Measurements from ENCODE around the gene TMEM135.
A peak's percentile ranks its signal among the peaks of the same experiment; 100 is the strongest.

TMEM135 gene

DNA sequence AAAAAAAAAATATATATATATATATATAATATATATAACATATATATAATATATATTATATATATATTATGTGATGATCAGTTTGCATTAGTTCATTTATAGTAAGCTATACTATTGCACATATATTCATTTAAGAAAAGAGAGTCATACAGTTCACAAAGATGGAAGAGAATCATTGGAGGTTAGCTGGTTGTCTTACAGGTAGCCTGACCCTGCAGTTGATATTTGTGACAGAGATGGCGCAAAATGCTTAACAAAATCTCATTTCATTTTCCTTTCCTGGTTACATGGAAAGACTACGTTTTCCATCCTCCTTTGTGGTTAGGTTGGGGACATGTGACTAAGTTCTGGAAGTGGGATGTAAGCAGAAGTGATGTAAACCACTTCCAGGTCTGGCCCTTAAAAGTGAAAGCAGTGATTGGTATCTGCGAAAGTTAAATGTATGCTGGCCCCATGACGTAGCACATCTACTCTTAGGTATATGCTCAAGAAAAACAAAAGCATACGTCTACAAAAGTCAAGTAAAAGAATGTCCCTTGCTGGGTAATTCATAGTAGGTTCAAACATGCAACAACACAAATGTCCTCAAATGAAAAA lies 7.2 kb upstream of the TMEM135 start:
- no peak for DNase-seq
- TF ChIP-seq CTCF (IDR thresholded peaks at IDR 0.05; ENCODE audit: low read depth, low read length) = no peak

DNA sequence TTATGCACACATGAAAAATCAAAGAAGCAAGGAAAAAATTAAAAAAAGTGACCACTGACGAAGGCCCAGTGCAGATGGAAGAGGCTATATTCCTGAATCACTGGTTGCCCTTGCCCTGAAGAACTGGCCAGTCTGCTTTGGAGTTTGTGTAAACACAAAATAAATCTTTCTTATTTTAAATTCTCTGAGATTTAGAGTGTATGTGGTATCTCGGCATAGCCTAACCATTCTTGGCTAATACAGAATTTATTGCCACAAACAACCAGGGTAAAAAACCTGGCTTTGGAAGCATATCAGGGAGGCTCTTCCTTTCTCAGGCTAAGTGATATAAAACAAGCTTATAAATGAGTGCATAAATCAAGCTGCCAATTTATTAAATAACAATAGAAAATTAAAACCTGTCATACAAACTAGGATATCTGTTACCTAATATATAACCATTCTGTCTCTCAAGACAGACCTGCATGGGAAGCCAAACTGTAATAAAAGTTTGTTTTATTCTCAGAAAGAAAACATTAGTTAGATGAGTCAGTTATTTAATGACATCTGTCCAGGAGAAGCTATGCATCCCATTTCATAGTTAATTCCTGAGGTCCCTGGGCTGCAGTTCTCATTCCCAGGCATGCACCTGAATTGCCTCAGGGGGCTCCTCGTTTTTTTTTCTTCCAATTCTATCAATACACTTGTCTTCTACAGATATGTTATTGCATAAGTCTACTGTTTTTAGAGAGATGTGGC lies 6.1 kb upstream of the TMEM135 start:
- Histone ChIP-seq H3K4me3 (ENCODE audit: low read depth, low read length) (no peak overlapping the region), H3K27me3 (no peaks in the 10 kb centered on the region), H3K9me3 (no peaks in the 10 kb centered on the region), H3K36me3 (no peaks in the 10 kb centered on the region), H3K4me1 (no peaks in the 10 kb centered on the region)
- DNase-seq = no peak
- no peak for TF ChIP-seq CTCF (IDR thresholded peaks at IDR 0.05; ENCODE audit: low read depth, low read length)

More for the DNA sequence above, 7.2 kb upstream of the TMEM135 start:
- no peaks in the 10 kb centered on the region for H3K27me3 ChIP-seq
- no peaks in the 10 kb centered on the region for H3K36me3 ChIP-seq
- H3K4me3 ChIP-seq (ENCODE audit: low read depth, low read length) = no peak overlapping the region
- H3K9me3 ChIP-seq = no peaks in the 10 kb centered on the region
- H3K4me1 ChIP-seq = no peaks in the 10 kb centered on the region

DNA sequence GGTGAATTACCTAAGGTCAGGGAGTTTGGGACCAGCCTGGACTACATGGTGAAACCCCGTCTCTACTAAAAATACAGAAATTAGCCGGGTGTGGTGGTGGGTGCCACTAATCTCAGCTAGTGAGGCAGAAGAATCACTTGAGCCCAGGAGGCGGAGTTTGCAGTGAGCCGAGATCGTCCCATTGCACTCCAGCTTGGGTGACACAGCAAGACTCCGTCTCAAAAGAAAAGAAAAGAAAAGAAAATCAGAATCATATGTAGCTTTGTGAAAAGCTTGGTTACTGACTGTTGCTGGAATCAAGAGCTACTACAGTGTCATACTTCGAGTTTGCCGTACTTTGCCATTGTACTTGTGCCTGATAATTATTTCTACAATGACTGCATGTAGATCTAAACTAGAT lies 4.2 kb upstream of the TMEM135 start:
- Histone ChIP-seq H3K4me1 (no peaks in the 10 kb centered on the region), H3K36me3 (no peaks in the 10 kb centered on the region), H3K9me3 (no peaks in the 10 kb centered on the region), H3K4me3 (ENCODE audit: low read depth, low read length) (no peak overlapping the region), H3K27me3 (no peaks in the 10 kb centered on the region)
- no peak for TF ChIP-seq CTCF (IDR thresholded peaks at IDR 0.05; ENCODE audit: low read depth, low read length)
- no peak for DNase-seq

DNA sequence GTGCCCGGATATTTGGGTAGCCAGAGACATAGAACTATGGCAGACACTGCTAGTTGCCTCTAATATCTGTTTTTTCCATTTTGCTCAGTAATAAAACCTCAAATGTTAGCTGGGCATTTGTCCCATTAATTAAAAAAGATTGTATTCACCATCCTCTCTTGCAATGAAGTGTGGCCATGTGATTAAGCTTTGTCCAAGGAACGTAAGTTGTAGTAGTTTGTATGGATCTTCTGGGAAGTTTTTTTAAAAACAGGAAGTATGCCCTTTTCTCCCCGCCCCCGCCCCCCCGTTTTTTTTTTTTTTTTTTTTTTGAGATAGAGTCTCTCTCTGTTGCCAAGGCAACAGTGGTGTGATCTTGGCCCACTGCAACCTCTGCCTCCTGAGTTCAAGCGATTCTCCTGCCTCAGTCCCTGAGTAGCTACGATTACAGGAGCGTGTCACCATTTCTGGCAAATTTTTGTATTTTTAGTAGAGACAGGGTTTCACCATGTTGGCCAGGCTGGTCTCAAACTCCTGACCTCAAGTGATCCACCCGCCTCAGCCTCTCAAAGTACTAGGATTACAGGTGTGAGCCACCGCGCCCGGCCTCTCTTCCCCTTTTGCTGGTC lies 1.7 kb upstream of the TMEM135 start:
- Histone ChIP-seq H3K4me1 (no peaks in the 10 kb centered on the region), H3K9me3 (no peaks in the 10 kb centered on the region), H3K27me3 (no peaks in the 10 kb centered on the region), H3K36me3 (no peaks in the 10 kb centered on the region), H3K4me3 (ENCODE audit: low read depth, low read length) (no peak overlapping the region)
- no peak for DNase-seq
- TF ChIP-seq CTCF (IDR thresholded peaks at IDR 0.05; ENCODE audit: low read depth, low read length) = no peak

DNA sequence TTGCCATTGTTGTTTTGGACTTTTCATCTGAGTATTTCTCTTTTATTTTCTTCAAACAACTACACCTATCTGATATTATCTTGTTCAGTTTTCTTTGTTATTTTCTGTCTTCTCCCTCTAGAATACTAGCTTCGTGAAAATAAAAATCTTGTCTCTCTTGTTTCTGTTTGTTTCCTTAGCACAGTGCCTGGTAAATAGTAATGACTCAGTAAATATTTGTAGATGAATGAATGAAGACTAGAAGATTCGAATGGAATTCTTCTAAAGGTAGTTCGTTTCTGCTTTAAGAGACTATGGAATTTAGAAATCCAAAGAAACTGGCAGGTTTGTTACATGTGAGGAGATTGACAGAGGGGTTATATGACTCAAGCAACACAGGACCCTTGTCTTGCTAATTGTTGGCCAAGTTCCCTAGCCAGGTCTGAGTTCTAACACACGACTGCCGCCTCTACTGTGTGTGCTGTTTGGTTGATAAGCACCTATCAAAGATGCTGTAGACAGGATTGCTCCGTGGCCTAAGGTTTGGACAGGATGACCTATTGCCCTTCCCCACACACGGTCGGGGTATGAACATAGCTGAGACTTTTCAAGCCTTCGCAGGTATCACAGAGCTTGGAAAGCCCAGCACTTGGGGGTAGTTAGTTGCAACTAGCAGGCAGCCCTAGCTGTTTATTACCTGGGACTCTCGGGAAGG lies 831 bp upstream of the TMEM135 start:
- Histone ChIP-seq H3K36me3 (no peaks in the 10 kb centered on the region), H3K27me3 (no peaks in the 10 kb centered on the region), H3K9me3 (no peaks in the 10 kb centered on the region), H3K4me3 (ENCODE audit: low read depth, low read length) (peak overlapping the region; percentile 96), H3K4me1 (no peaks in the 10 kb centered on the region)
- no peak for TF ChIP-seq CTCF (IDR thresholded peaks at IDR 0.05; ENCODE audit: low read depth, low read length)
- DNase-seq = peak; percentile 7

Data from BE2C (cell line).